GM20000 (cell line): ENCODE measurements around the gene TLL2.

ENCODE experiments used
- DNase-seq: peaks from one replicate; pipeline ENCODE4 v3.0.0; 2012; ENCODE audit warnings: low spot score
- TF ChIP-seq, protein P1 (sequence below): IDR thresholded peaks from 2 replicates; pipeline ENCODE4 v1.5.1; 2012; ENCODE audit warnings: mild to moderate bottlenecking, control low read depth; ENCODE audit errors: extremely low read depth, missing control alignments

TLL2 gene

GRCh38 chr10:96321822-96322221 lies 191.9 kb downstream of the TLL2 start:
- DNase-seq: no peak
- TF ChIP-seq, protein P1, sequence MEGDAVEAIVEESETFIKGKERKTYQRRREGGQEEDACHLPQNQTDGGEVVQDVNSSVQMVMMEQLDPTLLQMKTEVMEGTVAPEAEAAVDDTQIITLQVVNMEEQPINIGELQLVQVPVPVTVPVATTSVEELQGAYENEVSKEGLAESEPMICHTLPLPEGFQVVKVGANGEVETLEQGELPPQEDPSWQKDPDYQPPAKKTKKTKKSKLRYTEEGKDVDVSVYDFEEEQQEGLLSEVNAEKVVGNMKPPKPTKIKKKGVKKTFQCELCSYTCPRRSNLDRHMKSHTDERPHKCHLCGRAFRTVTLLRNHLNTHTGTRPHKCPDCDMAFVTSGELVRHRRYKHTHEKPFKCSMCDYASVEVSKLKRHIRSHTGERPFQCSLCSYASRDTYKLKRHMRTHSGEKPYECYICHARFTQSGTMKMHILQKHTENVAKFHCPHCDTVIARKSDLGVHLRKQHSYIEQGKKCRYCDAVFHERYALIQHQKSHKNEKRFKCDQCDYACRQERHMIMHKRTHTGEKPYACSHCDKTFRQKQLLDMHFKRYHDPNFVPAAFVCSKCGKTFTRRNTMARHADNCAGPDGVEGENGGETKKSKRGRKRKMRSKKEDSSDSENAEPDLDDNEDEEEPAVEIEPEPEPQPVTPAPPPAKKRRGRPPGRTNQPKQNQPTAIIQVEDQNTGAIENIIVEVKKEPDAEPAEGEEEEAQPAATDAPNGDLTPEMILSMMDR: no peak

DNA sequence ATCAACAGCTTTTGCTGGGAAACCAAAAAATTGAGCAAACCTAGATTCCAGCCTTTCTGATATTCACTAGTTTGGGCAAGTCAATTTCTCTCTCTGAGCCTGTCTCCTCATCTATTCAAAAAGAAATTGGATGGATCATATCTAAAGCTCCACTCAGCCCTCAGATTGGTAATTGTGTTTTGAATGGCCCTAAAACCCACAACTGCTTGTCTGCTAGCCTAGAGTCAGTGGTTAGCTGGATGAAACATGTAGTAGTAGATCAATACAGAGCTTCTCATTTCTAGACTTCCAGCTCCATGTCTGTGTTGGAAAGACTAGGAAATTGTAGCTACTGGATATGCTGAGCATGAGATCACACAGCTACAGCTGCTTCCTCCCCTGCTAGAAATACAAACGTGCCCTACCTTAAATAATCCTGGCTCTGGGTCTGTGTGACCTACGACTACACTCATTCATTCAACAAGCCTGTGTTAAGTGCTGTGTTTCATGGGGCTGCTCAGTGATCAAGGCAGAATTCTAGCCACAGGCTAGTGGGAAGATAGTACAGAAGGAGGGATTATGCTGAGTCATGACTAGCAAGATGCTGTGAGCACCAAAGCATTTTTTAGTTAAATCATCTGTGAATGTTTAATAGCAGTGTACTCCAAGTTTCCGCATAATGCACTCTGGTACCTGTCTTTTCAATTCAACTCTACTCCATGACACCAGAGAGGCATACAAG lies 193.8 kb downstream of the TLL2 start:
- TF ChIP-seq, protein P1: no peak
- no peak for DNase-seq

DNA sequence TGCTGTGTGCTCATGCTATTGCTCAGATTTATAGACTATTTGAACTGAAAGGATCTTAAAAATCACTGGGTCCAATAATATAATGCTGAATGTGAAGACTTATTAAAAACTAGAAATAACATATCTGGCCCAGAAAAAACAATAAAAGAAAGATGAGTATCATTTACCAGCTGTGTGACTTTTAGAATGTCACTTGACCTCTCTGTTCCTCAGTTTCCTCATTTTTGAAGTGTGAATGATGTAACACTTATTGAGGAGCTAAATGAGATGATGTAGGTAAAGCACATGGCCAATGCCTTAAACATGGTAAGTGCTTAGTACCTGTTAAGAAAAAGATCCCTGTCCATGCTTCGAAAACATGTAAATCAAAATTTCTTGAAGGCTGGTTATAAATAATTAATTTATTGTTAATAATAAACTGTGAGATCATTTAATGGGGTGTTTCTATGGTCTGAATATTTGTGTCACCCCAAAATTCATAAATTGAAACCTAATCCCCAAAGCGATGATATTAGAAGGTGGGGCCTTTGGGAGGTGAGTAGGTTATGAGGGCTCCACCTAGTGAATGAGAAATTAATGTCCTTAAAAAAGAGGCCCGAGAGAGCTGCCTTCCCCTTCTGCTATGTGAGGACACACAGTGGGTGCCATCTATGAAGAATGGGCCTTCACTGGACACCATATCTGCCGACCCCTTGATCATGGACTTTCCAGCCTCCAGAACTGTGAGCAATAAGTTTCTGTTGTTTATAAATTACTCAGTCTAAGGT lies 196.5 kb downstream of the TLL2 start:
- TF ChIP-seq, protein P1: no peak
- no peak for DNase-seq
